SU-DHL-6 (cell line): ENCODE results near the gene NPAS2.

Experiments used
- EZH2phosphoT487 ChIP-seq: fragments of 200-600 bp; sonication (generic), shearing (Covaris generic); conservative IDR thresholded peaks from 2 replicates; pipeline ENCODE4 v1.6.1; 2018; ENCODE audit warnings: mild to moderate bottlenecking, antibody characterized with exemption, low read length, moderate library complexity, mixed read lengths
- TF ChIP-seq, protein P1 (sequence below): fragments of 200-600 bp; sonication (generic); IDR thresholded peaks from one replicate; pipeline ENCODE4 v1.5.1; 2017; ENCODE audit warnings: antibody characterized with exemption, mild to moderate bottlenecking, low read length, moderate library complexity; ENCODE audit not compliant: insufficient read depth, poor library complexity, severe bottlenecking

DNA sequence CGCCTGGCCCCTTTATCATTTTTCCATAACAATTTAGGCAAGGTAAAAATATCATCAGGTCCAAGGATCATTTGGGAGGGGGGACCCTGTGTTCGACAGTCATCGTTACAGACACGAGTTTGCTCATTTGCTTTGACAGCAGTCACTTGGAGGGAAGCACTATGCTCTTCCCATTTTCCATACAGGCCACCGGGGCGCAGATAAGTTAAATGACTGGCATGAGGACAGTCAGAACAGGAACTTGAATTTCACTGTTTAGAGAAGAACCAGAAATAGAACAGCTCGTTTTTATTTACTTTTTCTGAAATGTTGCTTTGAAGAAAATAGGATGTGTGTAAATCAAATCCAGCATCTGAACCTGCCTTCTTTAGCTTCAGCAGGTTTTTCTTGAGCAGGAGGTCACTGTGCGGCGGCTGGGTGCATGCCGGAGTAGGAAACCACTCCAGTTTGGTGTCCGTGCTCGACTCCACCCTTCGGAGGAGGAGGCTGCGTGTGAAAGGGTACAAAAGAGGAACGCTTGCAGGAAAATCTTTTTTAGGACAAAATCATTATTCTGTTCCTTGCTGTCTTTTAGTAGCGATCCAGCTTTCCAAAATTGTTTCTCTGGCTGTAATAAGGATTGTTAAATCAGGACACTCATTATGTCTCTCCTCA is 15.2 kb downstream of the NPAS2 start:
- TF ChIP-seq, protein P1, sequence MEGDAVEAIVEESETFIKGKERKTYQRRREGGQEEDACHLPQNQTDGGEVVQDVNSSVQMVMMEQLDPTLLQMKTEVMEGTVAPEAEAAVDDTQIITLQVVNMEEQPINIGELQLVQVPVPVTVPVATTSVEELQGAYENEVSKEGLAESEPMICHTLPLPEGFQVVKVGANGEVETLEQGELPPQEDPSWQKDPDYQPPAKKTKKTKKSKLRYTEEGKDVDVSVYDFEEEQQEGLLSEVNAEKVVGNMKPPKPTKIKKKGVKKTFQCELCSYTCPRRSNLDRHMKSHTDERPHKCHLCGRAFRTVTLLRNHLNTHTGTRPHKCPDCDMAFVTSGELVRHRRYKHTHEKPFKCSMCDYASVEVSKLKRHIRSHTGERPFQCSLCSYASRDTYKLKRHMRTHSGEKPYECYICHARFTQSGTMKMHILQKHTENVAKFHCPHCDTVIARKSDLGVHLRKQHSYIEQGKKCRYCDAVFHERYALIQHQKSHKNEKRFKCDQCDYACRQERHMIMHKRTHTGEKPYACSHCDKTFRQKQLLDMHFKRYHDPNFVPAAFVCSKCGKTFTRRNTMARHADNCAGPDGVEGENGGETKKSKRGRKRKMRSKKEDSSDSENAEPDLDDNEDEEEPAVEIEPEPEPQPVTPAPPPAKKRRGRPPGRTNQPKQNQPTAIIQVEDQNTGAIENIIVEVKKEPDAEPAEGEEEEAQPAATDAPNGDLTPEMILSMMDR, result no peak
- TF ChIP-seq EZH2phosphoT487, result no peak
